EL (cell line): ENCODE results near the gene AATF.
A peak's percentile ranks its signal among the peaks of the same experiment; 100 is the strongest.

ENCODE experiments used
- DNase-seq: peaks from one replicate; pipeline ENCODE4 v3.0.0-alpha.2; 2016

Gene AATF, protein sequence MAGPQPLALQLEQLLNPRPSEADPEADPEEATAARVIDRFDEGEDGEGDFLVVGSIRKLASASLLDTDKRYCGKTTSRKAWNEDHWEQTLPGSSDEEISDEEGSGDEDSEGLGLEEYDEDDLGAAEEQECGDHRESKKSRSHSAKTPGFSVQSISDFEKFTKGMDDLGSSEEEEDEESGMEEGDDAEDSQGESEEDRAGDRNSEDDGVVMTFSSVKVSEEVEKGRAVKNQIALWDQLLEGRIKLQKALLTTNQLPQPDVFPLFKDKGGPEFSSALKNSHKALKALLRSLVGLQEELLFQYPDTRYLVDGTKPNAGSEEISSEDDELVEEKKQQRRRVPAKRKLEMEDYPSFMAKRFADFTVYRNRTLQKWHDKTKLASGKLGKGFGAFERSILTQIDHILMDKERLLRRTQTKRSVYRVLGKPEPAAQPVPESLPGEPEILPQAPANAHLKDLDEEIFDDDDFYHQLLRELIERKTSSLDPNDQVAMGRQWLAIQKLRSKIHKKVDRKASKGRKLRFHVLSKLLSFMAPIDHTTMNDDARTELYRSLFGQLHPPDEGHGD

DNA sequence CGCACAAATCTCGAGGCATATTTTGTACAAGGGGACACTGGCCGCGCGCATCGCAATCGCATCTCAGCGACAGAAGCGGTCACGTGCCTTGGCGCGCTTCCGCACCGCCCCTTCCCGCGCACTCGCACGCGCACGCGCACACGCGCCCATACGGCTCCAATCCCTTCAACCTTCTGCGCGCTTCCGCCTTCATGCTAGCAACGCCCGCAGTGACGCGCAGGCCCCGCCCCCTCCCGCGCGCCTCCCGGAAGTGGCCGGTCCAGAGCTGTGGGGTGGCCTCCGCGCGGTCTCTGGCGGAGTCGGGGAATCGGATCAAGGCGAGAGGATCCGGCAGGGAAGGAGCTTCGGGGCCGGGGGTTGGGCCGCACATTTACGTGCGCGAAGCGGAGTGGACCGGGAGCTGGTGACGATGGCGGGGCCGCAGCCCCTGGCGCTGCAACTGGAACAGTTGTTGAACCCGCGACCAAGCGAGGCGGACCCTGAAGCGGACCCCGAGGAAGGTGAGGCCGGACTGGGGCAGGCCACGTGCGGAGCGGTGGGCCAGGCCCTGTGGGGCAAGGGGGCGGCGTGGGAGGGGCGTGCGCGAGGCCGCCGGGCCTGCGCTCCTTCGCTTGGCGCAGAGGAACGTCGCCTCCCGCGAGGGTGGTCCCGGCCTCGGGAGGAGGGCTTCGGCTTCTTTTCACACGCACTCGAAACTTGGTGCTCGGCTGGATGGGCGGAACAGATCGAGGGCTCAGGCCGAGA, at the start of gene AATF:
Gene AATF (plus strand): TSS at position 238 of the 744 bp plus-strand sequence. CDS start 172 bp downstream, at position 410.
- peak; percentile 97 for DNase-seq

GRCh38 chr17:36899250-36900159, 49.2 kb upstream of the AATF start:
- no peak for DNase-seq

- no peak for DNase-seq
Observed at GRCh38 chr17:36900160-36900512, 48.6 kb upstream of the AATF start.

GRCh38 chr17:36901506-36901905, 47.2 kb upstream of the AATF start:
- DNase-seq = peak; percentile 23

DNA sequence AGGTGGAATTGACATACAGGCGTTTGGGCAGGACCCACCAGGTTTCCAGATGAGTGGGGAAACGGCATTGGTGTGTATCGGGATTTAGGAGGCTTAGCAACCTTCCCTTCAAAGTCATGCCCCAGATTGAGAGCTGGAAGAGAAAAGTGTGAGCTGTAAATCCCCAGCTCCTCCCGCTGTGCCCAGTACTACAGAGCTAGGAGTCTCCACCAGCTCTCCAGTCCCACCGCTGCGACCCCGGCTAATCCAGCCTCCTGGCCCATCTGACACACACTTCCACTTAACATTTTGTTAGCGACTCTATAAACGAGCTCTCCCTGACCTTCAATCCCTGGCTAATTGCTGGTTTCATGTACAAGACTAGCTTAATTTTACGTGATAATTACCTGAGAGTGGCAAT, 41.3 kb upstream of the AATF start:
- DNase-seq = no peak

GRCh38 chr17:36910513-36910912, 38.2 kb upstream of the AATF start:
- DNase-seq = no peak

DNA sequence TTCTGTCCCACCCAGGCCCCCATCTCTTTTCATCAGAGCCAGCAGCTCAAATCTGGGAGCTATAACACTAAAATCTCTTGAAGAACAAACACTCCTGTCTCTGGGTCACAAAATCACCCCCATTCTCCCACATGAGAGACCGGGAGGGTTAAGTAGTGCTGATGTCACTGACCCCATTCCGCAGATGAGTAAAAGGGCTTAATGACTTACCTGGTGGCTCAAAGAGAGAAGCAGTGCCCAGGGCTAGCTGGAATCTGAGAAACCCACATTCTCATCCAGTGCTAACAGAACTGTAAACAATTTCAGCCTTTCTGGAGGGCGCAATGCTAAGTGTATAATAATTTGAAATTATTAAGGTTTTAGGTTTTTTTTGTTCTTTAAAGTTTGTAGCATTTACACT, 37.8 kb upstream of the AATF start:
- DNase-seq = no peak

DNA sequence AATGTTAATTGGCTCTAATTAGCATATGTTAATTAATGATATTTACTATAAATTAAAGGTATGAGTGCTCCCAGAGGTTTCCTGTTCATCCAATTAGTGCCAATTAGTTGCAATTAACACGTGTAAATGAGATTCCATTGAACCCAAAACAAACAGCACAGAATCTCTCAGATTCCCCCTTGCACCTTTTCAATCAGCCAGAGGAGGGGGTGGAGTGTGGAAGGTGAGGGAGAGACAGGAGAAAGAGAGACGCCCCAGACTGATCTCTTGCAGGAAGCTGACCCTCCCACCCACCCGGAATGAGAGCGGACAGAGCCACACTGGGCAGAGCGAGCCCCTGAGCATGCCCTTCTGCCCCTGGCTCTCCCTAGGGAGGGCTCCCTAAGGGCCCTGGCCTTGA, 35.6 kb upstream of the AATF start:
- DNase-seq = no peak

- peak; percentile 46 for DNase-seq
Observed at GRCh38 chr17:36918211-36918691, 30.5 kb upstream of the AATF start.

DNA sequence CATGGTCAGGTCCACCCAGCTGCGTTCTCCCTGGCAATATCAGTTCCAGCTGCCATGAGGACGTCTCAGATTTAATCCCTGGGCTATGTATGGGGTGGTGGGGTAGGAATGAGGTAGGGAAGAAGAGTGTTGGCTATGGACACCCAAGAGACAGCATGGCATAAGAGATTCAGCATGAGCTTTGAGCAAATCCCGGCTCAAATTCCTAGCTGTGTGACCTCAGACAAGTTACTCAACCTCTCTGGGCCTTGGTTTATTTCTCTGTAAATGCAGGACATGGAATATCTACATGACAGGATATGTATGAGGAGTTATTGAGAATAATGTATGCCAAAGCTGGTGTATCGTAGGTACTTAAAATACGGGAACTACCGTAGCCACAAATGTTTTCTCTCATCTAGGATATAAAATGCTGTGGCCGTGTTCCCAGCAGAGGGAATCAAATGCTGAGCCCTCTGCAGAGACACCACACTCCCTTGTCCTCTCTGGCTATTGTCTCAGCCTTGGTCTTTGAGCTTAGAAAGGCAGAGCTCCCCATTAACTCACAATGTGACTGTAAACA, 29.3 kb upstream of the AATF start:
- no peak for DNase-seq

DNA sequence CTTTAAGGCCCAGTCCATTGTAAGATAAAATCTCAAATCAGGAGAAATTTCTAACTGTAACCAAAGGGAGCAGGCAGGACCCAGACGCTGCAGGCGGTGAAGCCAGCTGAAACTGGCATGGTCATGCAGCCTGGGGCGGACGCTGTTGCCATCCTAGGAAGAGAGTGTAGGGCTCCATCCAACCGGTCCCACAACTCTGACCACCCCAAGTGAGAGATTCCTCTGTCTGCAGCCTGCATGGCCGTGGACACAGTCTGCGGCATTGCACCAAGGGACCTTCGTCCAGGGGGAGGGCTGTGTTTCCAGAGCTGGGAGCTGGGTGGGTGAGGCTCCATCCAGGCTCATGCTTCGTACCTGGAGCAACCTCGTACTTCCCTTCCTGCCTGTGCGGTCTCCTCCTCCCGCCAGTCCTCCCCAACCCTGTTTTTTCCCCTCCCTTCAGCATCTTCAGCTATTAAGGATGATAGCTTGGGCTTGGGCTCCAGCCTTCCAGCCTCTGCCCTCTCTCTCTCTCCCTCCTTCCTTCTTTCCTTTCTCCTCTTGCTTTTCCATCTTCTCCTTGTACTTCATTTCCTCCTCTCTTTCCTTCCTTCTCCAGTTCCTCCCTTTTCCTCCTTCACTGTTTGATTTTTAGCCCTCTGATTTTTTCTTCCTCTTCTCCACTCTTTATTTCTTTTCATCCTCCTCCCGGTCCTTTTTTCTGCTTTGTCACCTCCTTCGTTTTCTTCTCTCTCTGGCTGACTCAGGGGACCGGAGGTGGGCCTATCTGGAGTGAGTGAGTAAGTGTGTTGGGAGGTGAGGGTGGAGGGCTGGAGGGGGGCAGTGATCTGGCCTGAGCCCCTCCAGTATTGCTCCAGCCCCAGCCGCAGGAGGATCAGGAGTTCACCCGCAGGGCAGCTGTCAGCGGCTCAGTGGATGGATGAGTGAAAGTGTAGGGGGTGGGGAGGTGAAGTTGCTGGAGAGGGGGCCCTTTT, 28.4 kb upstream of the AATF start:
- DNase-seq = no peak

- DNase-seq = no peak
Observed at GRCh38 chr17:36921095-36921851, 27.5 kb upstream of the AATF start.

- DNase-seq = no peak
Observed at GRCh38 chr17:36922175-36922574, 26.6 kb upstream of the AATF start.

DNA sequence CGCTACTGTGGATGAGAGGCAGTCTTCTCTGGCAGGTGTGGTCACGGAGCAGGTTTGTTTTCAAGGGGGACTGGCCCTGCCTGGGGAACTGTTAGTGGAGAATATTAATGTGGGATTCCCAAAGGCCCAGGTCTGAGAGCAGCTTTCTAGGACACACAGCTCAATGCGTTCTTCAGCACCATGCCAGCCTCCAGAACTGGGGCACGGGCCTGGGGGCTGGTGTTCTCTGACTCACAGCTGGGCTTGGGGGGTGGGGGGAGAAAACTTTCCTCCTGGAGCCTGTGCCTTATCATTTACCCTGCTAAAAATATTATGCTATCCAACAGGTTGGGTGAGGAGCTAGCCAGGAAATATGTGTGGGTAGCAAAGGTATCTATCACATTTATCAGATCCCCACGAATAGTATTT, 24.9 kb upstream of the AATF start:
- DNase-seq = no peak

DNA sequence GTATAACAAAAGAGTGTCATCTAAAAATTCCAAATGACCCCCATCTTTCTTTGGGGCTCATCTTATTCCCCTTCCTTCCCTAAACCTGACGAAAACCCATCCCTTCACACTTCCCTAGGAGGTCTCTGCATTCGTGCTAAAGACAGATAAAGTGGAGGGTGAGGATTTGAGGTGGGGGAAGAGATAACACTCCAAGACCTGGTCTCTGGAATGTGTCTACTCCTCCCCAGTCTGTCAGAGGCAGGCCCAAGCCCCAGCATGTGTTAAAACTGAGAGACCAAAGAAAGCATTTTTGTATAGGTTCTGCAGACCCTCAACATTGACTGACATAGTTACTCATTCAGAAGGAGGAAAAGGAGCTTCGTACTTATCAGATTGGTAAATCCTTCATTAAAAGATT, 22.5 kb upstream of the AATF start:
- no peak for DNase-seq

DNA sequence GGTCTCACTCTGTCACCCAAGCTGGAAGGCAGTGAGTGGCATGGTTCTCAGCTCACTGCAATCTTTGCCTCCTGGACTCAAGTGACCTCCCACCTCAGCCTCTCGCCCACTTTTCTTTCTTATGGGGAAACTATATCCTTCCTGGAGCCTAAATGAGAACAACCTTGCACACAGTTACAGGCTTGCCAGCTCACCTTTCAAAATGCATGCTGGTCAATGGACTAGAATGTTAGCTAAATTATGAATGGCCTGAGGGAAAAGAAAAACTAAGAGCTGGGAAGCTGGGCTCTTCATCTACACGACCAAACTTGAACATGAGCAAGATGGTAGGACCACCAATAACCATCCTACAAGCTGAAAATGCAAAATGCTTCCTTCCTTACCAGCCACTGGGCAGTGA, 22.1 kb upstream of the AATF start:
- no peak for DNase-seq

DNA sequence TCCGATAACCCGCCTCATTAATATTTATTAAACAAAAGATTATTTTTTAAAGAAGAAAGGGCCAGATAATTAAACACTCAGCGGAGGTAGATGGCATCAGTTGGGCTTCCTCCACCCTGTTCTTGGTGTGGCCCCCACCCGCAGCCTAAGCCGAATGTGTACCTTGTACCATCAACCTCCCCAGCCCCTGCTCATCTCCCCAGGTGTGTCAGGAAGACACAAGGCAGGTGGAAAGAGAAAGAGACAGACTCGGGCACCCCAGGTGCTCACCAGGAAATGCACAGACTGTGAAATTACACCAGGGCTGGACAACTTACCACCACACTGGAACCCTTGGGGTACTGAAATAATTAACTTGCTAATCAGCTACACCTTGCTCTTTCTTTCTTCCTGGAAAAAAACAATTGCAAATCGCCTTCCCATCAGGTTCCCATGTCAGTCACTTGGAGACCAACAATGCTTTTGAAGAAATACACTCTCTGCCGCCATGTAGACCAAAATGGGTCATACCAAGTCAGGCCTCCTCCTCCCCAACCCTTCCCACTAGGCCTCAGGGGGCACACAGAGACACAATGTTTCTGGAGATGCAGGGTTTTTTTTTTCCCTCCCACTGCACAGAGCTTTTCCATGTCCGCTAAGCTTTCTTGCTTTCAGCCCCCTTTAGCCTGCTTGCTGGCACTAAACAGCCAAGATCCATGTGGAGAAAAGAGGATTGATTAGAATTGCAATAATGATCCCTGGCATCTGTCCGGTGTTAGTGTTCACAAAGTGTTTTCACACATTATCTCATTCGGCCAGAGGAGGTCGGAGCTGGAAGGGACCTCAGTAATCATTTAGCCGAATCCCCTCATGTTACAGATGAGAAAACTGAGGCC, 20.0 kb upstream of the AATF start:
- DNase-seq = no peak

DNA sequence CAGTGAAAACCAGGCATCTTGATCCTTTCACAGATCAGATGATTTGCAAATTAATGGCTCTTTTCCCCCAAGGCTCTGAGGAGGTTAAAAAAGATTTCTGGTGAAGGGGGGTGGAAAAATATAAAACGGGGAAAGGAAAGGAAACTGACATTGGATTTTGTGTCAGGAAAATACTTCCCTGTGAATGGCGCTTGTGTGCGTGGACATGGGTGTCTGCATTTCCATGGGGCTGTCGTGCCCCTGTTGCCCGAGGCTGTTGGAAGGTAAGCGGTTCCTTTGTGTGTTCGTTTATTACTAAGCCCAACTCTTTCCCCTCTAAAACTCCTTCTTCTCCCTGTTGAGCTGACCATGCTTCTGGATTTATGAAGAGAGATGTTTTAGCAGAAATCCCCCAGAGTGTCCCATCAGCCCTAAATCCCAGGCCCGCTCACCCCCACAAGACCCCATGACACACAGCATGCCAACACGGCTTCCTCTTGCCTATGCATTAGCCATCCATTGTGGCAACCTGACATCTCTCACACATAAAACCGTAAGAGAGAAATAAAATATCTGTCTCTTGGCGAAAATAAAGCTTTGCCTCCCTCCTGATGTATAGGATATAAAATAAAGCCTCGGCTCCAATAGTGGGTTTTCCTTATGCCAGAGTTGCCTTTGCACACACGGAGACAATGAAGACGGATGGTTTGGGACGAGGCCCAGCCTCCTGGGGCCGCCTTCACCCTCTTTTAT, 18.7 kb upstream of the AATF start:
- no peak for DNase-seq

- no peak for DNase-seq
Observed at GRCh38 chr17:36930583-36930900, 18.2 kb upstream of the AATF start.
